ENCODE measurements around the gene DPP9.

Gene DPP9

GRCh38 chr19:4710281-4710600 lies 13.4 kb downstream of the DPP9 start:
- no peak for DNase-seq (ENCODE audit: low read depth in 2 of 2, low spot score in 1 of 2)

- DNase-seq (ENCODE audit: low read depth in 2 of 2, low spot score in 1 of 2): peak in 1 of 2 donors; percentile 5
These were observed 14.0 kb downstream of the DPP9 start for GRCh38 chr19:4709440-4710280.

- DNase-seq (ENCODE audit: low read depth in 2 of 2, low spot score in 1 of 2): no peak
These were observed 15.5 kb downstream of the DPP9 start for GRCh38 chr19:4707956-4708650.

GRCh38 chr19:4707322-4707721 lies 16.3 kb downstream of the DPP9 start:
- DNase-seq (ENCODE audit: low read depth in 2 of 2, low spot score in 1 of 2): no peak

- no peak for DNase-seq (ENCODE audit: low read depth in 2 of 2, low spot score in 1 of 2)
These were observed 18.1 kb downstream of the DPP9 start for GRCh38 chr19:4705413-4706131.

GRCh38 chr19:4704317-4704673 lies 19.3 kb downstream of the DPP9 start:
- DNase-seq (ENCODE audit: low read depth in 2 of 2, low spot score in 1 of 2): no peak

- DNase-seq (ENCODE audit: low read depth in 2 of 2, low spot score in 1 of 2): no peak
These were observed 19.8 kb downstream of the DPP9 start for GRCh38 chr19:4703671-4704316.

- no peak for DNase-seq (ENCODE audit: low read depth in 2 of 2, low spot score in 1 of 2)
These were observed 20.9 kb downstream of the DPP9 start for GRCh38 chr19:4702764-4703163.

GRCh38 chr19:4701557-4701956 lies 22.1 kb downstream of the DPP9 start:
- DNase-seq (ENCODE audit: low read depth in 2 of 2, low spot score in 1 of 2): no peak

- DNase-seq (ENCODE audit: low read depth in 2 of 2, low spot score in 1 of 2): no peak
These were observed 23.0 kb downstream of the DPP9 start for GRCh38 chr19:4700693-4700970.

- no peak for DNase-seq (ENCODE audit: low read depth in 2 of 2, low spot score in 1 of 2)
These were observed 23.6 kb downstream of the DPP9 start for GRCh38 chr19:4699826-4700692.

- DNase-seq (ENCODE audit: low read depth in 2 of 2, low spot score in 1 of 2): no peak
These were observed 26.3 kb downstream of the DPP9 start for GRCh38 chr19:4697304-4697703.

- DNase-seq (ENCODE audit: low read depth in 2 of 2, low spot score in 1 of 2): no peak
These were observed 28.4 kb downstream of the DPP9 start for GRCh38 chr19:4695224-4695731.

- no peak for DNase-seq (ENCODE audit: low read depth in 2 of 2, low spot score in 1 of 2)
These were observed 29.2 kb downstream of the DPP9 start for GRCh38 chr19:4694211-4694987.

- DNase-seq (ENCODE audit: low read depth in 2 of 2, low spot score in 1 of 2): no peak
These were observed 30.0 kb downstream of the DPP9 start for GRCh38 chr19:4693471-4694121.

- no peak for DNase-seq (ENCODE audit: low read depth in 2 of 2, low spot score in 1 of 2)
These were observed 30.6 kb downstream of the DPP9 start for GRCh38 chr19:4693078-4693350.

- DNase-seq (ENCODE audit: low read depth in 2 of 2, low spot score in 1 of 2): no peak
These were observed 31.2 kb downstream of the DPP9 start for GRCh38 chr19:4692251-4693077.

GRCh38 chr19:4691373-4691772 lies 32.3 kb downstream of the DPP9 start:
- no peak for DNase-seq (ENCODE audit: low read depth in 2 of 2, low spot score in 1 of 2)

- DNase-seq (ENCODE audit: low read depth in 2 of 2, low spot score in 1 of 2): no peak
These were observed 33.3 kb downstream of the DPP9 start for GRCh38 chr19:4690361-4690760.

All from stimulated activated CD8-positive, alpha-beta memory T cell treated with anti-CD3 and anti-CD28 coated beads, Interleukin-4, amount 100 ng/mL, for 1 hour (primary cell).